ENCODE data around the gene ABL1.

- TF ChIP-seq CTCF (IDR thresholded peaks at IDR 0.05) (no peak), POLR2A (IDR thresholded peaks at IDR 0.05) (no peak)
These were observed 43.2 kb downstream of the ABL1 start for GRCh38 chr9:130878295-130878694.
